GM19193 (cell line): ENCODE results near the gene AKAP8L.
A peak's percentile ranks its signal among the peaks of the same experiment; 100 is the strongest.

Source experiments
- POLR2A ChIP-seq: IDR thresholded peaks from 4 replicates; pipeline ENCODE4 v1.6.1; 2011; ENCODE audit not compliant: insufficient read depth, insufficient read length; ENCODE audit errors: extremely low read depth

AKAP8L gene

GRCh38 chr19:15371786-15372380, 46.9 kb downstream of the AKAP8L start:
- TF ChIP-seq POLR2A: no peak

- TF ChIP-seq POLR2A: no peak
These were observed 47.7 kb downstream of the AKAP8L start for GRCh38 chr19:15371119-15371518.

- TF ChIP-seq POLR2A: peak; percentile 13
These were observed 49.2 kb downstream of the AKAP8L start for GRCh38 chr19:15369594-15369891.

GRCh38 chr19:15368798-15369593, 49.8 kb downstream of the AKAP8L start:
- no peak for TF ChIP-seq POLR2A

- TF ChIP-seq POLR2A: no peak
These were observed 50.6 kb downstream of the AKAP8L start for GRCh38 chr19:15368051-15368632.

- TF ChIP-seq POLR2A: no peak
These were observed 51.3 kb downstream of the AKAP8L start for GRCh38 chr19:15367439-15367838.

GRCh38 chr19:15365264-15365663, 53.5 kb downstream of the AKAP8L start:
- no peak for TF ChIP-seq POLR2A

GRCh38 chr19:15358918-15359317, 59.9 kb downstream of the AKAP8L start:
- TF ChIP-seq POLR2A: no peak

GRCh38 chr19:15357906-15358305, 60.9 kb downstream of the AKAP8L start:
- TF ChIP-seq POLR2A: no peak

- no peak for TF ChIP-seq POLR2A
These were observed 64.1 kb downstream of the AKAP8L start for GRCh38 chr19:15354566-15355296.

- no peak for TF ChIP-seq POLR2A
These were observed 64.9 kb downstream of the AKAP8L start for GRCh38 chr19:15353908-15354307.

GRCh38 chr19:15340086-15340485, 78.7 kb downstream of the AKAP8L start:
- TF ChIP-seq POLR2A: no peak

- no peak for TF ChIP-seq POLR2A
These were observed 81.6 kb downstream of the AKAP8L start for GRCh38 chr19:15337202-15337601.

GRCh38 chr19:15332311-15332996, 86.3 kb downstream of the AKAP8L start, which contains the start of gene BRD4:
BRD4 (minus strand) TSS chr19:15332539; CDS start chr19:15273099, 59,440 bp downstream.
- TF ChIP-seq POLR2A: peak; percentile 57
